ENCODE data around the gene KREMEN2. TPM values are rescaled to one million over a fixed set of nuclear protein-coding genes. Genes with fewer than 3 reads are reported as not detected.

Gene KREMEN2
- total and polyA plus RNA-seq, 2 of the 8 experiments (the other 6 are each of a cell fraction or from before 2014, with no cell fraction given): 6.6 to 7.0 TPM

GRCh38 chr16:3007957-3008689 lies 44.0 kb downstream of the KREMEN2 start:
- Histone ChIP-seq H2BK5ac (ENCODE audit: low read depth, low read length) (peak overlapping the region; percentile 100), H3K4me1 (replicated peaks in 1 of 4; ENCODE audit: control insufficient read depth in 3 of 4, insufficient read depth in 4 of 4, low read length in 3 of 4) (peaks cover 20 to 57% (median 48%) of the 10 kb centered on the region in 4 experiments), H3K27ac (ENCODE audit: low read depth, low read length) (peak overlapping the region; percentile 96), H3K27me3 (replicated peaks in 1 of 4; ENCODE audit: control insufficient read depth in 3 of 4, extremely low read depth in 1 of 4, insufficient read depth in 3 of 4, low read length in 3 of 4) (no peaks in the 10 kb centered on the region; a peak in 1 of 7 replicates), H2BK12ac (ENCODE audit: low read depth, low read length) (peak overlapping the region; percentile 99), H3K9me3 (ENCODE audit: insufficient read depth in 2 of 2, low read depth in 1 of 2, low read length in 1 of 2) (no peaks in the 10 kb centered on the region), H4K8ac (ENCODE audit: extremely low read depth, insufficient read depth, low read length) (peak overlapping the region; percentile 87), H3K14ac (ENCODE audit: insufficient read length) (peak overlapping the region; percentile 14), H3K4me2 (ENCODE audit: insufficient read depth in 1 of 2, low read depth in 2 of 2, low read length in 2 of 2) (peak overlapping the region; percentile 84 to 88), H3K79me2 (ENCODE audit: control insufficient read depth in 1 of 2, insufficient read depth in 2 of 2, low read length in 2 of 2) (peaks cover 0 to 6% of the 10 kb centered on the region in 2 experiments; a peak in 1 of 4 replicates), H2AK5ac (ENCODE audit: low read depth, low read length) (peak overlapping the region; percentile 94), H3K4ac (replicated peaks; ENCODE audit: insufficient read length, low read depth, low read length) (peak overlapping the region; percentile 99), H2BK120ac (replicated peaks; ENCODE audit: low read depth, low read length) (peak overlapping the region; percentile 96), H3K4me3 (ENCODE audit: extremely low read depth in 1 of 4, insufficient read depth in 2 of 4, low read depth in 3 of 4, low read length in 4 of 4) (peak overlapping the region; percentile 20 to 60 (median 46)), H3K56ac (replicated peaks; ENCODE audit: insufficient read length, low read depth, low read length) (peak overlapping the region; percentile 96), H3K79me1 (ENCODE audit: low read depth, low read length) (no peaks in the 10 kb centered on the region; the same call in 1 of the 2 replicates), H2BK15ac (ENCODE audit: low read length) (0 out of 2 replicates have a peak overlapping the region, but pooled peaks have one; percentile 73), H3K23me2 (ENCODE audit: low read depth, low read length) (peaks cover 26% of the 10 kb centered on the region), H3K18ac (ENCODE audit: extremely low read depth, low read length) (peak overlapping the region; percentile 100), H2BK20ac (ENCODE audit: low read length) (peak overlapping the region; percentile 62), H4K91ac (replicated peaks; ENCODE audit: insufficient read length, low read length) (peak overlapping the region; percentile 100), H3K9ac (replicated peaks in 1 of 4; ENCODE audit: extremely low read depth in 1 of 4, low read depth in 3 of 4, low read length in 3 of 4) (peak overlapping the region in 3 of 4 experiments; percentile 84 to 87 (median 85); a peak in 6 of 7 replicates), H4K20me1 (replicated peaks in 1 of 2; ENCODE audit: control insufficient read depth in 1 of 2, insufficient read depth in 2 of 2, low read length in 2 of 2) (peaks cover 0 to 3% of the 10 kb centered on the region in 2 experiments), H2AFZ (ENCODE audit: low read length) (no peak overlapping the region), H3K23ac (ENCODE audit: insufficient read length) (no peak overlapping the region), H4K5ac (ENCODE audit: insufficient read length, low read depth, low read length) (peak overlapping the region; percentile 94), H3K36me3 (ENCODE audit: control insufficient read depth in 2 of 4, insufficient read depth in 4 of 4, low read length in 3 of 4) (peaks cover 0 to 3% (median 0%) of the 10 kb centered on the region in 4 experiments; a peak in 1 of 8 replicates)
- FAIRE-seq (peak; percentile 96), DNase-seq (ENCODE audit: low read depth in 1 of 2, low spot score in 2 of 2) (peak; percentile 89 to 94)
- POLR2A ChIA-PET (ENCODE audit: partially characterized antibody): interaction anchor here (0.6 to 35.7 kb wide), 18 partner anchors 7 to 102 kb away, joined by 3 to 1808 read pairs (median 8); partner anchors contain the start of genes BICDL2, CLDN6, CLDN9 and HCFC1R1
- 2% methylated on average over 17 of the region's 17 CpGs; no CpG with 5 or more reads in 1 of the 2 experiments for WGBS, 2 experiments (ENCODE audit: extremely low coverage in 1 of 2, insufficient coverage in 1 of 2, insufficient read length in 1 of 2, insufficient replicate concordance in 2 of 2, low coverage in 1 of 2, low lambda C conversion rate in 2 of 2, missing lambda C conversion rate in 1 of 2)
- CTCF ChIA-PET (ENCODE audit: partially characterized antibody): interaction anchor here (0.8 to 17.3 kb wide), 5 partner anchors 20 to 135 kb away, joined by 3 to 639 read pairs (median 4); partner anchors contain the start of genes BICDL2, CLDN6, HCFC1R1 and THOC6
- TF ChIP-seq GABPA (IDR thresholded peaks at IDR 0.05; ENCODE audit: borderline replicate concordance, insufficient read depth, low read length) (peak; percentile 31; the same call in 1 of the 2 replicates), NANOG (IDR thresholded peaks at IDR 0.05; ENCODE audit: insufficient read depth, low read depth, low read length, poor library complexity, severe bottlenecking) (peak; percentile 84), TAF1 (IDR thresholded peaks at IDR 0.05; ENCODE audit: low read depth, low read length) (peak; percentile 87), POU5F1 (IDR thresholded peaks at IDR 0.05; ENCODE audit: low read depth, low read length) (peak; percentile 100), SUZ12 (IDR thresholded peaks at IDR 0.05; ENCODE audit: low read length) (no peak), SIN3A (conservative IDR thresholded peaks at IDR 0.05 in 1 of 2, IDR thresholded peaks at IDR 0.05 in 1 of 2; ENCODE audit: low read depth in 1 of 2, low read length in 2 of 2) (peak; percentile 87 to 91; a peak in 3 of 4 replicates), SP4 (IDR thresholded peaks at IDR 0.05; ENCODE audit: low read length) (no peak), HDAC2 (IDR thresholded peaks at IDR 0.05; ENCODE audit: borderline replicate concordance in 1 of 2, low read depth in 2 of 2, low read length in 2 of 2) (peak; percentile 91 to 94), CHD2 (IDR thresholded peaks at IDR 0.05; ENCODE audit: low read length) (peak; percentile 83), SAP30 (IDR thresholded peaks at IDR 0.05; ENCODE audit: insufficient read depth, insufficient replicate concordance, low read length) (peak; percentile 36)
